ENCODE measurements around the gene HDHD3. TPM values are rescaled to one million over a fixed set of nuclear protein-coding genes. Genes with fewer than 3 reads are reported as not detected.
A peak's percentile ranks its signal among the peaks of the same experiment; 100 is the strongest.

Gene HDHD3
- total RNA-seq, 4 donors from 2014 or later = 44.7 to 50.3 (median 48.3) TPM

DNA sequence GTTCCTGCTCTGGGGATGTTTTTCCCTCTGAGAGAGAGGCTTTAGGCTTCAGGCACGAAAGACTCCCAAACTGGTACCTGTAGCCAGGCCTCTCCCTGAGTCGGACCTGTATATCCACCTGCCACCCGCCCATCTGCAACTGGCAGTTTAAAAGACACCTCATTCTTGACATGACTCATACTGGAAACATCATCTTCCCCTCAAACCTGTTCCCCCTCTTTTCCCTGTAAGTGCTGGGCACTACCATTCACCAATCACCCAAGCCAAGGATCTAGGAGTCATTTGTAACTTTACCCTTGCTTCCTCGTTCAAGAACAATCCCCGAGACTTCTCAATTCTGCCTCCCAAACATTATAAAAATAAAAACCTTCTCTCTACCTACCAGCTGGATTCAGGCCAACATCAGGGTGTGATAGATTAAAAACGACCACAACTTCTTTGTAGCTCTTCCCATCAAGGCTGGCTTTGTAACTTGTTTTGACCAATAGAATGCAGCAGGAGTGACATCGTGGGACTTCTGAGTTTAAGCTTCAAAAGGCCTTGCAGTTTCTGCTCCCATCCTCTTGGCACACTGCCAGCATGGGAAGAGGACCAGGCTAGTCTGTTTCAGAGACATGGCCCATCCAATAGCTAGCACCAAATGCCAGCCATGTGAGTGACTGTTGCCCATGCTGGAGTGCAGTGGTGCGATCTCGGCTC lies 34.9 kb downstream of the HDHD3 start:
- intact Hi-C loops (cut with DNase I; ENCODE audit: low total_unique reads) = no loop called here
- no peak overlapping the region for H3K4me3 ChIP-seq (ENCODE audit: low read depth, poor library complexity, severe bottlenecking)
- DNase-seq (ENCODE audit: low spot score in 2 of 2) = peak in 1 of 2 donors; percentile 37
- WGBS, 2 donors = 52 to 62% methylated on average over 9 of the region's 9 CpGs
- TF ChIP-seq, protein P1, sequence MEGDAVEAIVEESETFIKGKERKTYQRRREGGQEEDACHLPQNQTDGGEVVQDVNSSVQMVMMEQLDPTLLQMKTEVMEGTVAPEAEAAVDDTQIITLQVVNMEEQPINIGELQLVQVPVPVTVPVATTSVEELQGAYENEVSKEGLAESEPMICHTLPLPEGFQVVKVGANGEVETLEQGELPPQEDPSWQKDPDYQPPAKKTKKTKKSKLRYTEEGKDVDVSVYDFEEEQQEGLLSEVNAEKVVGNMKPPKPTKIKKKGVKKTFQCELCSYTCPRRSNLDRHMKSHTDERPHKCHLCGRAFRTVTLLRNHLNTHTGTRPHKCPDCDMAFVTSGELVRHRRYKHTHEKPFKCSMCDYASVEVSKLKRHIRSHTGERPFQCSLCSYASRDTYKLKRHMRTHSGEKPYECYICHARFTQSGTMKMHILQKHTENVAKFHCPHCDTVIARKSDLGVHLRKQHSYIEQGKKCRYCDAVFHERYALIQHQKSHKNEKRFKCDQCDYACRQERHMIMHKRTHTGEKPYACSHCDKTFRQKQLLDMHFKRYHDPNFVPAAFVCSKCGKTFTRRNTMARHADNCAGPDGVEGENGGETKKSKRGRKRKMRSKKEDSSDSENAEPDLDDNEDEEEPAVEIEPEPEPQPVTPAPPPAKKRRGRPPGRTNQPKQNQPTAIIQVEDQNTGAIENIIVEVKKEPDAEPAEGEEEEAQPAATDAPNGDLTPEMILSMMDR (IDR thresholded peaks at IDR 0.05) = no peak
- no peak for TF ChIP-seq POLR2A (IDR thresholded peaks at IDR 0.05)

DNA sequence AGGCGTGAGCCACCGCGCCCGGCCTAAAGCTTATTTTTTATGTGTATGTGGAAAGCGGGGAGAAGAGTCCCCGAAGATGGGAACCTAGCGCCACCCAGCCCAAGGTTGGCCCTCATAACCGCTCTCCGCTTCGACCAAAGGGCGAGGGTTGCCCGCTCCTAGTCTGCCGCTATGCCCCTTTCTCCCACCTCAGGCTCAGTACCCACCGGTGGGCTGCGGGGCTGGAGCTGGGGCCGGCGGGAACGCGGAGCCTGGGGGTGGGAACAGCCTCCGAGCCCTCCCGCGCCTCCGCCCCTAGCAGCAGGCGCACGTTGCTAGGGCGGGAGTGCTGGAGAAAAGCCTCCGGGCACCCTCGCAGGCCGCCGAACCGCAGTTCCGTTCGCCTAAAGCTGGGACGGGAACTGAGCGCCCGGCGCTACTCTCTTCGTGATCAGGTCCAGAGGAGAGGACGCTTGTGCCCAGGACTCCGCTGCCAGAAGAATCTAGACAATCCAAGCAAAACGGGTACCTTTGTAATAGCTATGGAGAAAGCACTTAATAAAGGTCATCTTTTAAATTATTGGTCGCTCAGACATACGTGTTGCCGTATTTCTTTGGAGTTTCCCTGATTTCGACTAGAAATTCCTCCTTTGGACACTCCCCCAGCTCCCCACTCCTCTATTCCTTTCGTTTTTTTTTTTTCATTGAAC lies 36.6 kb downstream of the HDHD3 start, which contains the start of gene WDR31:
Gene WDR31 (minus strand): TSS at position 265 of the 689 bp plus-strand sequence. CDS start 8,253 bp downstream, outside the sequence.
- DNase-seq (ENCODE audit: low spot score in 2 of 2) = peak; percentile 80 to 97
- no peak for TF ChIP-seq POLR2A (IDR thresholded peaks at IDR 0.05)
- TF ChIP-seq, protein P1 (IDR thresholded peaks at IDR 0.05) = no peak
- intact Hi-C loops (cut with DNase I; ENCODE audit: low total_unique reads) = no loop called here
- H3K4me3 ChIP-seq (ENCODE audit: low read depth, poor library complexity, severe bottlenecking) = peak within 1 kb of the TSS; percentile 57
- 1 to 2% methylated on average over 26 to 44 of the region's 46 CpGs for WGBS, 2 donors

DNA sequence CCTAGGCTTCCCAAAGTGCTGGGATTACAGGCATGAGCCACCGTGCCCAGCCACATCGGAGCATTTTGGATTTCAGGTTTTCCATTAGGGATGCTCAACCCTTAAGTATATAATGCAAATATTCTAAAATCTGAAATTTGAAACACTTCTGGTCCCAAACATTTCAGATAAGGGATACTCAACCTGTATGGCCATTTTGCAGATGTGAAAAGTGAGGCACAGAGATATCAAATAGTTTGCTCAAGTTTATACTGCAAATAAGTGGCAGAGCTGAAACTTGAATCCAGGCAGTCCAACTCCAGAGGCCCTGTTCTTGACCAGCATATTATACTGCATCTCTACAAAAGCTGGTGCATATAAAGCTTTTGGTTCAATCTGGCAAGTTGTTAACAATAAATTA lies 39.1 kb downstream of the HDHD3 start:
- no peak for DNase-seq (ENCODE audit: low spot score in 2 of 2)
- no peak overlapping the region for H3K4me3 ChIP-seq (ENCODE audit: low read depth, poor library complexity, severe bottlenecking)
- 93 to 96% methylated on average over 2 of the region's 2 CpGs for WGBS, 2 donors
- TF ChIP-seq POLR2A (IDR thresholded peaks at IDR 0.05) = no peak
- TF ChIP-seq, protein P1 (IDR thresholded peaks at IDR 0.05) = no peak
- intact Hi-C loops (cut with DNase I; ENCODE audit: low total_unique reads) = no loop called here

DNA sequence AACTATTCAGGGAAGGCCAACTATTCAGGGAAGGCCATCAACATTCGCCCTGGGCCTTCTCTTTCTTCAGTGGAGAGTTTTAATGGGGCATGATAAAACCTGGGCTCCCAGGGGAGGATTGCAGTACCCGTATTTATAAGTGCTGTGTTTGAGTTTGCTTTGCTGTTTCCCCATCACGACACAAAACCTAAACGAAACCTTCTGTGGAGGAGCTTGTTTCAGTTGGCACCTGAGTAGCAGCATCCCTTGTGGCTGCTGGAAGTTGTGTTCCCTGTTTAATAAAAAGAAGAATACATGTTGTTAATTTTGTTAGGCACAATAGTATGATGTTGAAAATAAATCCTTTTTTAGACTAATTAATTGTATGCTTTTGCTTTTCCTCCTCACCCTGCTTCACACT lies 45.0 kb downstream of the HDHD3 start:
- no peak for DNase-seq (ENCODE audit: low spot score in 2 of 2)
- H3K4me3 ChIP-seq (ENCODE audit: low read depth, poor library complexity, severe bottlenecking) = no peak overlapping the region
- no peak for TF ChIP-seq POLR2A (IDR thresholded peaks at IDR 0.05)
- TF ChIP-seq, protein P1 (IDR thresholded peaks at IDR 0.05) = no peak
- intact Hi-C loops (cut with DNase I; ENCODE audit: low total_unique reads) = no loop called here
- 63 to 71% methylated on average over 4 of the region's 4 CpGs for WGBS, 2 donors

DNA sequence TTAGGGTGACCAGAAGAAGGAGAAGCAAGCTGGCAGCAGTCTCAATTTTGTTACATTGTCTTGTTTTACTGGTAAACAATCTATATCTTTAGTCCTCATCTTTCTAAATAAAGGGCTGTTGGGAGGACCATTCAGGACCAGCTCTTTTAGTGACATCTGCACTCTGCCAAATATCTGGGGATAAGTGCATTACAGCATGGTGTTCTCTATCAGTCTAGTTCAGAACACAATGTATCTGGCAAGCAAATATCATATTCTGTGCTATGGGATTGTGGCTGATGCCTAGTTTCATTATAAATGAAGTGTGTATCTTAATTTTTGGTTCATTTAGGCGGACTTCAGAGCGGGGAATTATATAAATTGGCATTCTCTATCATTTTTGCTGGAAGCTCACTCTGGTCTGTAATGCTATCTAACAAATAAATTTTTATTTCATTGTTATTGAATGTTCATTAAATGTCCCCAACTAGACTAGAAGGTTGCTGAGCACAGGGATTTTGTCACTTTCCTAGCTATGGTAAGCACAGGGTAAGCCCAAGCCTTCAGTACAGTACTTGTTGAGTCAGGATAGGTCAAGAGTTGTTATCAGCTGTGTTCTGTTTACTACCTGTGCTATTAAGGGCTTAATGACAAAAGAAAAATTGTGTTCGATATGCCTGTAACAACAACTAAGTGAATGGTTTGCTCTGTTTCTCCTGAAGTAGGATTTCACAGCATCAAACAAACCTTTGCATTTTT lies 48.6 kb downstream of the HDHD3 start:
- DNase-seq (ENCODE audit: low spot score in 2 of 2) = no peak
- TF ChIP-seq, protein P1 (IDR thresholded peaks at IDR 0.05) = no peak
- TF ChIP-seq POLR2A (IDR thresholded peaks at IDR 0.05) = no peak
- 96 to 99% methylated on average over 3 of the region's 3 CpGs for WGBS, 2 donors
- intact Hi-C loops (cut with DNase I; ENCODE audit: low total_unique reads) = no loop called here
- H3K4me3 ChIP-seq (ENCODE audit: low read depth, poor library complexity, severe bottlenecking) = no peak overlapping the region
